H1 (cell line): Measurements from ENCODE around the gene OBSL1. TPM values are rescaled to one million over a fixed set of nuclear protein-coding genes. Genes with fewer than 3 reads are reported as not detected.

Experiments
- CTCF ChIA-PET: fragments of 300-600 bp; sonication (Branson Sonifier 250); formaldehyde crosslinking; loops from one replicate; lab custom pipeline; 2021; ENCODE audit not compliant: partially characterized antibody; lab: Charles Lee
- POLR2A ChIA-PET: fragments of 300-600 bp; sonication (Branson Sonifier 250); formaldehyde crosslinking; loops from one replicate; lab custom pipeline; 2021; ENCODE audit warnings: inconsistent platforms; ENCODE audit not compliant: partially characterized antibody; lab: Charles Lee
- DNase-seq, 2 experiments: peaks; one replicate each; pipeline versions ENCODE4 v3.0.0 to v3.0.0-alpha.2; 2010 to 2022; ENCODE audit warnings: low spot score in 2 of 2, low read depth in 1 of 2, mixed read lengths in 1 of 2
- FAIRE-seq: peaks from 2 replicates; lab custom pipeline; 2011; peaks lifted over from hg19 to GRCh38; lab: Jason Lieb, UNC
- H2AFZ ChIP-seq: 2 replicates; pipeline ENCODE4 v1.8.1; 2012; ENCODE audit warnings: low read length, inconsistent platforms
- H2AK5ac ChIP-seq: 2 replicates; pipeline ENCODE4 v1.6.1; 2013; ENCODE audit warnings: low read depth, low read length
- H2BK120ac ChIP-seq: replicated peaks from 2 replicates; pipeline ENCODE3; 2013; ENCODE audit warnings: low read depth, low read length, inconsistent platforms
- H2BK12ac ChIP-seq: 2 replicates; pipeline ENCODE4 v1.6.1; 2013; ENCODE audit warnings: low read depth, low read length
- H2BK15ac ChIP-seq: 2 replicates; pipeline ENCODE4 v1.6.1; 2013; ENCODE audit warnings: low read length
- H2BK20ac ChIP-seq: 2 replicates; pipeline ENCODE4 v1.6.1; 2013; ENCODE audit warnings: low read length
- H2BK5ac ChIP-seq: 2 replicates; pipeline ENCODE4 v1.6.1; 2013; ENCODE audit warnings: low read depth, low read length
- H3K14ac ChIP-seq: 2 replicates; pipeline ENCODE4 v1.6.1; 2013; ENCODE audit warnings: inconsistent platforms; ENCODE audit not compliant: insufficient read length
- H3K18ac ChIP-seq: 2 replicates; pipeline ENCODE4 v1.6.1; 2013; ENCODE audit warnings: low read length; ENCODE audit errors: extremely low read depth
- H3K23ac ChIP-seq: 2 replicates; pipeline ENCODE4 v1.6.1; 2013; ENCODE audit warnings: inconsistent platforms; ENCODE audit not compliant: insufficient read length
- H3K23me2 ChIP-seq: 2 replicates; pipeline ENCODE4 v1.6.1; 2013; ENCODE audit warnings: low read depth, low read length
- H3K27ac ChIP-seq: 2 replicates; pipeline ENCODE4 v1.6.1; 2011; ENCODE audit warnings: low read depth, low read length, inconsistent platforms
- H3K27me3 ChIP-seq, 4 experiments: replicated peaks in 1 of 4; 1 replicate in 1 of 4; 2 replicates in 3 of 4; pipeline versions ENCODE4 v1.6.1 to v1.8.1; 2011 to 2013; ENCODE audit warnings: low read length in 3 of 4, mild to moderate bottlenecking in 3 of 4, inconsistent platforms in 2 of 4, mixed read lengths in 2 of 4, moderate library complexity in 1 of 4; ENCODE audit not compliant: control insufficient read depth in 3 of 4, insufficient read depth in 3 of 4; ENCODE audit errors: extremely low read depth in 1 of 4
- H3K36me3 ChIP-seq, 4 experiments: 2 replicates each; pipeline versions ENCODE4 v1.6.1 to v1.8.1; 2011 to 2013; ENCODE audit warnings: mild to moderate bottlenecking in 4 of 4, low read length in 3 of 4, moderate library complexity in 2 of 4, control low read depth in 1 of 4, inconsistent platforms in 1 of 4; ENCODE audit not compliant: insufficient read depth in 4 of 4, control insufficient read depth in 2 of 4
- H3K4ac ChIP-seq: replicated peaks from 2 replicates; pipeline ENCODE3; 2013; ENCODE audit warnings: low read length, low read depth, mixed read lengths, inconsistent platforms; ENCODE audit not compliant: insufficient read length
- H3K4me1 ChIP-seq, 4 experiments: replicated peaks in 1 of 4; 1 replicate in 1 of 4; 2 replicates in 3 of 4; pipeline versions ENCODE4 v1.6.1 to v1.8.1; 2011 to 2013; ENCODE audit warnings: low read length in 3 of 4, inconsistent platforms in 2 of 4, mixed read lengths in 1 of 4; ENCODE audit not compliant: insufficient read depth in 4 of 4, control insufficient read depth in 3 of 4
- H3K4me2 ChIP-seq, 2 experiments: 2 replicates each; pipeline versions ENCODE4 v1.6.1 to v1.8.1; 2011 to 2013; ENCODE audit warnings: low read depth in 2 of 2, low read length in 2 of 2, control low read depth in 1 of 2, inconsistent platforms in 1 of 2, mild to moderate bottlenecking in 1 of 2; ENCODE audit not compliant: insufficient read depth in 1 of 2
- H3K4me3 ChIP-seq, 4 experiments: fragments of 200-600, 300-600 bp in 1 of 4; sonication (generic), shearing (Covaris generic), sonication (Bioruptor Twin) in 1 of 4; 2 replicates each; pipeline versions ENCODE4 v1.5.1 to v1.8.1; 2011 to 2016; ENCODE audit warnings: low read length in 4 of 4, low read depth in 3 of 4, control low read depth in 2 of 4, inconsistent platforms in 2 of 4, mild to moderate bottlenecking in 2 of 4, mixed read lengths in 1 of 4, moderate library complexity in 1 of 4; ENCODE audit not compliant: insufficient read depth in 2 of 4; ENCODE audit errors: extremely low read depth in 1 of 4
- H3K56ac ChIP-seq: replicated peaks from 2 replicates; pipeline ENCODE3; 2013; ENCODE audit warnings: low read depth, mild to moderate bottlenecking, mixed read lengths, low read length, inconsistent platforms; ENCODE audit not compliant: insufficient read length
- H3K79me1 ChIP-seq: 2 replicates; pipeline ENCODE4 v1.6.1; 2013; ENCODE audit warnings: low read depth, low read length, control low read depth
- H3K79me2 ChIP-seq, 2 experiments: 2 replicates each; pipeline versions ENCODE4 v1.6.1 to v1.8.1; 2012 to 2013; ENCODE audit warnings: low read length in 2 of 2, mild to moderate bottlenecking in 2 of 2, inconsistent platforms in 1 of 2; ENCODE audit not compliant: insufficient read depth in 2 of 2, control insufficient read depth in 1 of 2
- H3K9ac ChIP-seq, 4 experiments: replicated peaks in 1 of 4; 1 replicate in 1 of 4; 2 replicates in 3 of 4; pipeline versions ENCODE4 v1.6.1 to v1.8.1; 2011 to 2013; ENCODE audit warnings: low read depth in 3 of 4, low read length in 3 of 4, control low read depth in 2 of 4, mild to moderate bottlenecking in 2 of 4, moderate library complexity in 2 of 4, inconsistent platforms in 1 of 4; ENCODE audit errors: extremely low read depth in 1 of 4
- H3K9me3 ChIP-seq, 2 experiments: 2 replicates each; pipeline versions ENCODE4 v1.6.1 to v1.8.1; 2012 to 2013; ENCODE audit warnings: mild to moderate bottlenecking in 2 of 2, moderate library complexity in 2 of 2, control low read depth in 1 of 2, inconsistent platforms in 1 of 2, low read depth in 1 of 2, low read length in 1 of 2, mixed read lengths in 1 of 2; ENCODE audit not compliant: insufficient read depth in 2 of 2
- H4K20me1 ChIP-seq, 2 experiments: replicated peaks in 1 of 2; 2 replicates each; pipeline versions ENCODE3 to v1.8.1; 2011 to 2013; ENCODE audit warnings: inconsistent platforms in 2 of 2, low read length in 2 of 2, mild to moderate bottlenecking in 1 of 2; ENCODE audit not compliant: insufficient read depth in 2 of 2, control insufficient read depth in 1 of 2
- H4K5ac ChIP-seq: 2 replicates; pipeline ENCODE4 v1.6.1; 2013; ENCODE audit warnings: low read length, low read depth, mixed read lengths, inconsistent platforms; ENCODE audit not compliant: insufficient read length
- H4K8ac ChIP-seq: 2 replicates; pipeline ENCODE4 v1.8.0; 2013; ENCODE audit warnings: mild to moderate bottlenecking, moderate library complexity, low read length, inconsistent platforms; ENCODE audit not compliant: insufficient read depth; ENCODE audit errors: extremely low read depth
- H4K91ac ChIP-seq: replicated peaks from 2 replicates; pipeline ENCODE3; 2013; ENCODE audit warnings: low read length, mixed read lengths, inconsistent platforms; ENCODE audit not compliant: insufficient read length
- ASH2L ChIP-seq: fragments of 200-600, 300-600 bp; sonication (generic); IDR thresholded peaks from one replicate; pipeline ENCODE4 v1.7.1; 2017; ENCODE audit warnings: low read length
- EZH2 ChIP-seq: fragments of 200-600 bp; sonication (generic); IDR thresholded peaks from 2 replicates; pipeline ENCODE4 v1.7.1; 2012; ENCODE audit warnings: low read depth, mild to moderate bottlenecking, moderate library complexity, low read length, inconsistent platforms; ENCODE audit not compliant: severe bottlenecking
- GTF2F1 ChIP-seq: IDR thresholded peaks from 2 replicates; pipeline ENCODE4 v1.6.1; 2012; ENCODE audit warnings: low read depth, low read length, improper control_type of control experiment, borderline replicate concordance
- JUND ChIP-seq: IDR thresholded peaks from 2 replicates; pipeline ENCODE4 v1.6.1; 2011; ENCODE audit warnings: mild to moderate bottlenecking, improper control_type of control experiment, low read length
- NRF1 ChIP-seq: IDR thresholded peaks from 2 replicates; pipeline ENCODE4 v1.6.1; 2011; ENCODE audit warnings: mild to moderate bottlenecking, low read depth, low read length, improper control_type of control experiment
- POLR2AphosphoS5 ChIP-seq: IDR thresholded peaks from 2 replicates; pipeline ENCODE4 v1.6.1; 2011; ENCODE audit warnings: low read depth, low read length
- RFX5 ChIP-seq: IDR thresholded peaks from 2 replicates; pipeline ENCODE4 v1.6.1; 2011; ENCODE audit warnings: low read depth, low read length, improper control_type of control experiment, borderline replicate concordance
- ZNF274 ChIP-seq: IDR thresholded peaks from 2 replicates; pipeline ENCODE4 v1.7.0; 2012; ENCODE audit warnings: low read length, borderline replicate concordance; ENCODE audit errors: extremely low read depth
- WGBS, 2 experiments: shearing (Covaris generic) in 1 of 2; methylation state at CpG; one replicate each; pipeline versions ENCODE4 v1.1.6 to v1.1.7; 2013 to 2015; ENCODE audit warnings: low lambda C conversion rate in 2 of 2, mixed read lengths in 2 of 2, inconsistent platforms in 1 of 2, low coverage in 1 of 2, missing lambda C conversion rate in 1 of 2; ENCODE audit not compliant: insufficient replicate concordance in 2 of 2, insufficient coverage in 1 of 2, insufficient read length in 1 of 2; ENCODE audit errors: extremely low coverage in 1 of 2, missing lambda C conversion rate in 1 of 2; 5-methylcytosine and 5-hydroxymethylcytosine counted together
- polyA plus RNA-seq, 7 experiments: library from polyadenylated mRNA; depleted of rRNA in 3 of 7; stranded (reverse) in 5 of 7; unstranded in 2 of 7; fragments of >200 nt in 5 of 7; fragments of 200-250 nt in 2 of 7; gene quantifications; 1 replicate in 5 of 7; 2 replicates in 1 of 7; 4 replicates in 1 of 7; pipeline versions ENCODE4 v1.2.1 to v1.2.3, GENCODE V29; 2011 to 2013; ENCODE audit warnings: missing spikeins in 2 of 7, mixed read lengths in 2 of 7
- total RNA-seq: library from RNA; stranded (reverse); fragmentation: NEBNext Ultra II Directional; extraction: Animal tissue kit (Norgen Biotek cat#: 25700); gene quantifications from 2 replicates; pipeline ENCODE4 v1.2.1, GENCODE V29; 2021
- TF ChIP-seq, protein P1 (sequence below): IDR thresholded peaks from 2 replicates; pipeline ENCODE4 v1.6.1; 2012; ENCODE audit warnings: inconsistent platforms

OBSL1 gene
- total and polyA plus RNA-seq, 2 of the 8 experiments (the other 6 are each of a cell fraction or from before 2014, with no cell fraction given) = 116 to 127 TPM

DNA sequence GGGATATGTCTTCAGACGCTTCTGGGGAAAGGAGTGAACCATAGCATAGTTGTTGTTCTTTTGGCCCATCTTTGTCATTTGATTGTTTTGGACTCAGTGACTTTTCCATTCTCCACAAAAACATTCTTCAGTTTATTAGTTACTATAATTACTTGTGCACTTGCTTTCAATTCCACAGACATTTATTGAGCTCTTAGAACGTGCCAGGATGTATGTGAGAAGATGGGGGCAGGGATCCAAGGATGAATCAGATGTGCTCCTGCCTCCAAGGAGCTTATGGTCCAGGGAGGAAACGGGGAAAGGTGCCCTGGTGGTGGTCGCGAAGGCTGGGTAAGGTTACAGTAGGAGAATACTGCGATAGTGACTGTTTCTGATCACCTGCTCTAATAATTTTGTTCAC, 49.2 kb upstream of the OBSL1 start:
- no peaks in the 10 kb centered on the region for H4K20me1 ChIP-seq
- H4K91ac ChIP-seq = no peak overlapping the region
- no peaks in the 10 kb centered on the region for H3K23me2 ChIP-seq
- no peak overlapping the region for H3K14ac ChIP-seq
- TF ChIP-seq EZH2 (no peak), JUND (no peak), POLR2AphosphoS5 (no peak), ZNF274 (no peak), GTF2F1 (no peak), NRF1 (no peak), RFX5 (no peak), ASH2L (no peak)
- TF ChIP-seq, protein P1, sequence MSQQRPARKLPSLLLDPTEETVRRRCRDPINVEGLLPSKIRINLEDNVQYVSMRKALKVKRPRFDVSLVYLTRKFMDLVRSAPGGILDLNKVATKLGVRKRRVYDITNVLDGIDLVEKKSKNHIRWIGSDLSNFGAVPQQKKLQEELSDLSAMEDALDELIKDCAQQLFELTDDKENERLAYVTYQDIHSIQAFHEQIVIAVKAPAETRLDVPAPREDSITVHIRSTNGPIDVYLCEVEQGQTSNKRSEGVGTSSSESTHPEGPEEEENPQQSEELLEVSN = no peak
- H3K4me1 ChIP-seq = no peaks in the 10 kb centered on the region
- H3K9ac ChIP-seq = no peak overlapping the region
- ChIA-PET CTCF (interaction anchor here (0.9 to 18.7 kb wide), 16 partner anchors 10 to 115 kb away, joined by 3 to 356 read pairs (median 7); partner anchors contain the start of genes CHPF and SLC4A3), POLR2A (interaction anchor here (0.6 to 1.6 kb wide), 4 partner anchors 9 to 43 kb away, joined by 3 to 5 read pairs (median 4); partner anchors contain the start of gene STK11IP)
- no peak overlapping the region for H2AFZ ChIP-seq
- H3K4me3 ChIP-seq = no peak overlapping the region
- no peak overlapping the region for H2BK12ac ChIP-seq
- no peak overlapping the region for H4K5ac ChIP-seq
- H2AK5ac ChIP-seq = no peak overlapping the region
- no peaks in the 10 kb centered on the region; a peak in 1 of 8 replicates for H3K36me3 ChIP-seq
- H4K8ac ChIP-seq = no peak overlapping the region
- no peak overlapping the region for H3K18ac ChIP-seq
- no peak overlapping the region for H3K56ac ChIP-seq
- no peak overlapping the region for H2BK120ac ChIP-seq
- DNase-seq = no peak
- no peak for FAIRE-seq
- no peak overlapping the region for H3K4me2 ChIP-seq
- H3K79me1 ChIP-seq = no peaks in the 10 kb centered on the region
- no peak overlapping the region for H3K23ac ChIP-seq
- WGBS, 2 experiments = 84% methylated on average over 6 of the region's 6 CpGs; no CpG with 5 or more reads in 1 of the 2 experiments
- H3K9me3 ChIP-seq = no peaks in the 10 kb centered on the region
- H3K79me2 ChIP-seq = no peaks in the 10 kb centered on the region
- no peak overlapping the region for H2BK15ac ChIP-seq
- H3K27ac ChIP-seq = no peak overlapping the region
- H3K27me3 ChIP-seq = no peaks in the 10 kb centered on the region
- H2BK5ac ChIP-seq = no peak overlapping the region
- H2BK20ac ChIP-seq = no peak overlapping the region
- no peak overlapping the region for H3K4ac ChIP-seq
